Lung (tissue), 12 donors: ENCODE measurements around the gene SCARF2. TPM values are rescaled to one million over a fixed set of nuclear protein-coding genes. Genes with fewer than 3 reads are reported as not detected.
A peak's percentile ranks its signal among the peaks of the same experiment; 100 is the strongest.

ENCODE experiments used
- ATAC-seq: fragments of 200-7000 bp; cut with Tn5 transposase; one replicate; pipeline ENCODE4 v1.9.1; 2020; ENCODE audit warnings: moderate number of reproducible peaks; ENCODE audit not compliant: insufficient read depth, low FRiP score
- DNase-seq, 3 donors: peaks; one replicate each; pipeline ENCODE4 v3.0.0-alpha.2; 2013 to 2017
- H3K27ac ChIP-seq, 2 donors: one replicate each; pipeline ENCODE4 v1.5.1; 2013; ENCODE audit warnings: mild to moderate bottlenecking in 2 of 2, moderate library complexity in 2 of 2, control low read depth in 1 of 2, inconsistent platforms in 1 of 2, low read depth in 1 of 2, low read length in 1 of 2
- H3K27me3 ChIP-seq, 3 donors: one replicate each; pipeline ENCODE4 v1.5.1; 2013; ENCODE audit warnings: low read length in 2 of 3; ENCODE audit not compliant: control insufficient read depth in 3 of 3, insufficient read depth in 3 of 3
- H3K36me3 ChIP-seq, 4 donors: one replicate each; pipeline ENCODE4 v1.5.1; 2013; ENCODE audit warnings: low read length in 4 of 4, mild to moderate bottlenecking in 1 of 4, moderate library complexity in 1 of 4; ENCODE audit not compliant: control insufficient read depth in 4 of 4, insufficient read depth in 4 of 4
- H3K4me1 ChIP-seq, 5 donors: one replicate each; pipeline ENCODE4 v1.5.1; 2013; ENCODE audit warnings: low read length in 5 of 5, mild to moderate bottlenecking in 2 of 5, moderate library complexity in 1 of 5; ENCODE audit not compliant: control insufficient read depth in 5 of 5, insufficient read depth in 5 of 5
- H3K4me3 ChIP-seq: one replicate; pipeline ENCODE4 v1.5.1; 2013; ENCODE audit warnings: mild to moderate bottlenecking, control low read depth, moderate library complexity
- H3K9ac ChIP-seq, 2 donors: one replicate each; pipeline ENCODE4 v1.5.1; 2013; ENCODE audit warnings: low read length in 2 of 2, control low read depth in 1 of 2; ENCODE audit not compliant: insufficient read depth in 1 of 2
- H3K9me3 ChIP-seq, 4 donors: one replicate each; pipeline ENCODE4 v1.5.1; 2013; ENCODE audit warnings: low read length in 3 of 4, mild to moderate bottlenecking in 1 of 4, moderate library complexity in 1 of 4; ENCODE audit not compliant: control insufficient read depth in 4 of 4, insufficient read depth in 3 of 4
- CTCF ChIP-seq: IDR thresholded peaks from 2 replicates; pipeline ENCODE4 v1.5.1; 2012; ENCODE audit warnings: mild to moderate bottlenecking; ENCODE audit errors: control extremely low read depth, extremely low read depth
- WGBS, 2 donors: extraction: QIAGEN DNeasy Blood & Tissue Kit; methylation state at CpG; one replicate each; pipeline ENCODE4 v1.1.7; 2013; 5-methylcytosine and 5-hydroxymethylcytosine counted together
- polyA plus RNA-seq, 2 donors: library from polyadenylated mRNA; stranded (reverse); fragments of 200-250 nt; gene quantifications; one replicate each; pipeline ENCODE4 v1.2.1, GENCODE V29; 2013
- total RNA-seq, 2 donors: library from RNA; depleted of rRNA in 1 of 2; stranded (reverse); fragments of >200 nt in 1 of 2; gene quantifications; one replicate each; pipeline ENCODE4 v1.2.1, GENCODE V29; 2014 to 2021
- donor health status: control.
- donor health status: control.
- donor health status: Bipolar disorder and iron deficiency.
- donor health status: healthy.
- donor health status: DM: yes; HTN: yes; CAD: no.

SCARF2 gene
- total and polyA plus RNA-seq, 4 donors: 4.7 to 32.9 (median 16.4) TPM

GRCh38 chr22:20469110-20469868, 31.7 kb upstream of the SCARF2 start:
- no peak for DNase-seq
- 79 to 87% methylated on average over 6 of the region's 6 CpGs for WGBS, 2 donors
- Histone ChIP-seq H3K27me3 (no peaks in the 10 kb centered on the region), H3K4me3 (no peak overlapping the region), H3K4me1 (no peaks in the 10 kb centered on the region), H3K9me3 (no peaks in the 10 kb centered on the region), H3K36me3 (peaks cover 0 to 19% (median 9%) of the 10 kb centered on the region in 4 donors), H3K27ac (no peak overlapping the region), H3K9ac (no peak overlapping the region)
- no peak for ATAC-seq
- no peak for TF ChIP-seq CTCF

- no peak overlapping the region for H3K4me3 ChIP-seq
- H3K36me3 ChIP-seq: peaks cover 0 to 22% (median 13%) of the 10 kb centered on the region in 4 donors
- H3K9me3 ChIP-seq: no peaks in the 10 kb centered on the region
- WGBS, 2 donors: 74% methylated on average over 3 of the region's 3 CpGs
- H3K9ac ChIP-seq: no peak overlapping the region
- peak in 1 of 3 donors; percentile 22 for DNase-seq
- no peak for TF ChIP-seq CTCF
- no peaks in the 10 kb centered on the region for H3K27me3 ChIP-seq
- H3K4me1 ChIP-seq: peaks cover 0 to 3% (median 0%) of the 10 kb centered on the region in 5 donors
- no peak for ATAC-seq
- no peak overlapping the region for H3K27ac ChIP-seq
Observed at GRCh38 chr22:20466659-20467379, 29.2 kb upstream of the SCARF2 start.

GRCh38 chr22:20465759-20466077, 28.1 kb upstream of the SCARF2 start:
- DNase-seq: no peak
- Histone ChIP-seq H3K4me1 (peaks cover 0 to 3% (median 0%) of the 10 kb centered on the region in 5 donors), H3K4me3 (no peak overlapping the region), H3K27ac (no peak overlapping the region), H3K9me3 (no peaks in the 10 kb centered on the region), H3K27me3 (no peaks in the 10 kb centered on the region), H3K9ac (no peak overlapping the region), H3K36me3 (peaks cover 0 to 18% (median 11%) of the 10 kb centered on the region in 4 donors)
- 89 to 94% methylated on average over 5 of the region's 5 CpGs for WGBS, 2 donors
- no peak for ATAC-seq
- no peak for TF ChIP-seq CTCF
